ENCODE data around the gene AAK1. TPM values are rescaled to one million over a fixed set of nuclear protein-coding genes. Genes with fewer than 3 reads are reported as not detected.

AAK1 gene
- total RNA-seq, 1 experiment from 2014 or later, result 35.6 TPM

GRCh38 chr2:69597105-69597504 lies 46.4 kb downstream of the AAK1 start (continued):
- TF ChIP-seq E2F4 (CRISPR knock-in tag; IDR thresholded peaks at IDR 0.05; ENCODE audit: borderline replicate concordance, low read depth) (no peak), ZNF317 (CRISPR knock-in tag; IDR thresholded peaks at IDR 0.05; ENCODE audit: borderline replicate concordance, low read depth) (no peak), ZNF423 (CRISPR knock-in tag; IDR thresholded peaks at IDR 0.05) (no peak), GRHL2 (CRISPR knock-in tag; IDR thresholded peaks at IDR 0.05; ENCODE audit: insufficient replicate concordance, severe bottlenecking) (no peak), CBFB (CRISPR knock-in tag; IDR thresholded peaks at IDR 0.05; ENCODE audit: low read depth) (no peak), EMX1 (CRISPR knock-in tag; IDR thresholded peaks at IDR 0.05) (no peak), TEAD4 (CRISPR knock-in tag; IDR thresholded peaks at IDR 0.05) (no peak), STAT6 (CRISPR knock-in tag; conservative IDR thresholded peaks at IDR 0.05; ENCODE audit: low read depth) (no peak)

GRCh38 chr2:69594341-69594740 lies 49.2 kb downstream of the AAK1 start:
- no peaks in the 10 kb centered on the region for H3K9me3 Mint-ChIP-seq
- no peaks in the 10 kb centered on the region for H3K36me3 Mint-ChIP-seq
- ATAC-seq, result no peak
- 0 out of 2 replicates have a peak, but pooled peaks cover 3% of the 10 kb centered on the region for H3K4me1 Mint-ChIP-seq
- no peak for DNase-seq (ENCODE audit: low spot score)
- no peaks in the 10 kb centered on the region for H3K27me3 Mint-ChIP-seq (ENCODE audit: low read depth)
- TF ChIP-seq ESRRA (CRISPR knock-in tag; IDR thresholded peaks at IDR 0.05; ENCODE audit: borderline replicate concordance), result no peak
- H3K27ac Mint-ChIP-seq, result no peak overlapping the region
- POLR2A ChIA-PET, result no interaction called here
- CTCF ChIA-PET, result no interaction called here
- H3K4me3 Mint-ChIP-seq, result no peak overlapping the region

- Mint-ChIP-seq H3K27me3 (ENCODE audit: low read depth) (no peaks in the 10 kb centered on the region), H3K4me3 (no peak overlapping the region), H3K4me1 (0 out of 2 replicates have a peak, but pooled peaks cover 3% of the 10 kb centered on the region), H3K9me3 (no peaks in the 10 kb centered on the region), H3K27ac (no peak overlapping the region), H3K36me3 (no peaks in the 10 kb centered on the region)
- CTCF ChIA-PET, result no interaction called here
- no peak for TF ChIP-seq ZNF317 (CRISPR knock-in tag; IDR thresholded peaks at IDR 0.05; ENCODE audit: borderline replicate concordance, low read depth)
- no peak for TF ChIP-seq ATF6 (CRISPR knock-in tag; IDR thresholded peaks at IDR 0.05)
- TF ChIP-seq CBFB (CRISPR knock-in tag; IDR thresholded peaks at IDR 0.05; ENCODE audit: low read depth), result no peak
- no peak for TF ChIP-seq PRDM15 (CRISPR knock-in tag; IDR thresholded peaks at IDR 0.05)
- no peak for TF ChIP-seq ATF2 (CRISPR knock-in tag; IDR thresholded peaks at IDR 0.05; ENCODE audit: borderline replicate concordance, low read depth)
- no peak for TF ChIP-seq TP53 (CRISPR knock-in tag; IDR thresholded peaks at IDR 0.05)
- no peak for TF ChIP-seq ZNF512 (CRISPR knock-in tag; IDR thresholded peaks at IDR 0.05; ENCODE audit: borderline replicate concordance)
- TF ChIP-seq ESRRA (CRISPR knock-in tag; IDR thresholded peaks at IDR 0.05; ENCODE audit: borderline replicate concordance), result no peak
- no peak for TF ChIP-seq TEAD1 (CRISPR knock-in tag; IDR thresholded peaks at IDR 0.05)
- no peak for TF ChIP-seq AR (CRISPR knock-in tag; IDR thresholded peaks at IDR 0.05)
- TF ChIP-seq ATF1 (CRISPR knock-in tag; IDR thresholded peaks at IDR 0.05), result no peak
- DNase-seq (ENCODE audit: low spot score), result no peak
- ATAC-seq, result no peak
- POLR2A ChIA-PET, result no interaction called here
Observed at GRCh38 chr2:69592511-69592910, 51.0 kb downstream of the AAK1 start.
